NCI-H2171 (cell line): Measurements from ENCODE around the gene RPS2.
A peak's percentile ranks its signal among the peaks of the same experiment; 100 is the strongest.

Experiments used
- DNase-seq: peaks from one replicate; lab custom pipeline; 2025; lab: John Stamatoyannopoulos, UW

RPS2 gene

DNA sequence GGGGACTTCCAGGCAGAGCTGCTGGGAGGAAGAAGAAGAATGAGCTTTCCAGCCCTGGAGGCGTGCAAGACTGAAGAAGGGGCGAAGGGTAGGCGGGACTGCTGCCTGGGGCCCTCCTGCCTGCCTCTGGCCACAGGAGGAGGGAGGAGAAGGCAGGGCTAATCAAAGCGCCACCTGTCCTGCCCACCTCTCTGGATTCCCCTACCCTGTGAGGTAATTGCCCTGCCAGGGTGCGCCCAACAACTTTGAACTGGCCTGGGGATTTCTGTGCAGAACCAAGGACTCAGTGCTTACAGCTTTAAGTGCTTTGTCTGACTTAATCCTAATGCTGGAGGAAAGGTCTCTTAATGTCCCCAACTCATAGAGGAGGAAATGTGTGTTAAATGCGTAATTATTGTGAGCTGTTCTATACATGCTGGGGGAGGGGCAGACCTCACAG lies 16.8 kb upstream of the RPS2 start, which contains the start of gene NOXO1:
Gene NOXO1 (minus strand): TSS at position 72 of the 439 bp plus-strand sequence. CDS start 290 bp downstream, outside the sequence.
- DNase-seq = no peak

DNA sequence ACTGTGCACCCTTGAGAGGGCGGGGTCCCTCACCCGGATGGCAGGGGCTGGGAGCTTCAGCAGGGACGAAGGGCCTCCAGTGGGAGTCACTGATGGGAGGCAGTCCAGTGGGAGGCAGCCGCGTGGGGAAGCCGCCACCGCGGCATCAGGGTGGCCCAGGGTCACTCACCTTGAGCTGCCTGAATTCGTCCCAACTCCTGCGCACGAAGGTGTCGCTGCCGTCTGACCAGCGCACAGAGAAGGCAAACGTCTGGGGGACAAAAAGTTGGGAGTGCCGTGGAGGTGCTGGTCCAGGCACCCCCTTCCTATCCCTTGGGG lies 16.1 kb upstream of the RPS2 start:
- DNase-seq = no peak

DNA sequence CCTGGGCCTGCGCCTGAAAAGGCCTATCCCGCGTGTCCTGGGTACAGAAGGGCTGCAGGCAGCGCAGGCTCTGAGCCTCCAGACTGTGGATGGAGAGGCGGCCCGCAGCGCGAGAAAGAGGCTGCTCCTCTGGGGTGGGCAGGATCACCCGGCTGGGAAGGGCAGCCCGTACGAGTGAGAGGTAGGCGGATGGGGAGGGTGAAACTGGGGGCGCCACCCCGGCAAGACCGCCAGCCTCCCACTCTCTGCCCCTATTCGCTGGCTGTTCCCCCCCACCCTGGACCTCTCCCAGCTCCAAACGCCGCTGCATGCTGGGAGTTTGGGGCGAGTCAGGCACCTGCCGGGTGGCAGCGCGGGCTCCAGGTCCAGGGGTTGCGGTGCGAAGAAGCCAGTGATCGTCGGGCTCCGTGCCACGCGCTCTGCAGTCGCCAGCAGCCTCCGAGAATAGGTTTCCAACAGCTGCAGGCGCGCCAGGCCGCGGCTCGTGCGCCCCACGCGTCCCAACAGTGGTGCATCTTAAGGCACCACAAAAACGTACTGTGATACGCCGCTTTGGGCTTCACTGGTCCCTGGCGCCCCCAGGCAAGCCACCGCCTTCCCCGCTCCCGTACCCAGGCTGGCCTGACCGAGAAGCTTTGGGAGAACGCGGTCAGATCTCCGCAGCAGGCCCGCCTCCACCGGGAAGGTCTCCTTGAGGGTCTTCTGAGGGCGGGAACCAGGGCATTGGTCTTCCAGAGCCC lies 15.6 kb upstream of the RPS2 start:
- peak; percentile 15 for DNase-seq

DNA sequence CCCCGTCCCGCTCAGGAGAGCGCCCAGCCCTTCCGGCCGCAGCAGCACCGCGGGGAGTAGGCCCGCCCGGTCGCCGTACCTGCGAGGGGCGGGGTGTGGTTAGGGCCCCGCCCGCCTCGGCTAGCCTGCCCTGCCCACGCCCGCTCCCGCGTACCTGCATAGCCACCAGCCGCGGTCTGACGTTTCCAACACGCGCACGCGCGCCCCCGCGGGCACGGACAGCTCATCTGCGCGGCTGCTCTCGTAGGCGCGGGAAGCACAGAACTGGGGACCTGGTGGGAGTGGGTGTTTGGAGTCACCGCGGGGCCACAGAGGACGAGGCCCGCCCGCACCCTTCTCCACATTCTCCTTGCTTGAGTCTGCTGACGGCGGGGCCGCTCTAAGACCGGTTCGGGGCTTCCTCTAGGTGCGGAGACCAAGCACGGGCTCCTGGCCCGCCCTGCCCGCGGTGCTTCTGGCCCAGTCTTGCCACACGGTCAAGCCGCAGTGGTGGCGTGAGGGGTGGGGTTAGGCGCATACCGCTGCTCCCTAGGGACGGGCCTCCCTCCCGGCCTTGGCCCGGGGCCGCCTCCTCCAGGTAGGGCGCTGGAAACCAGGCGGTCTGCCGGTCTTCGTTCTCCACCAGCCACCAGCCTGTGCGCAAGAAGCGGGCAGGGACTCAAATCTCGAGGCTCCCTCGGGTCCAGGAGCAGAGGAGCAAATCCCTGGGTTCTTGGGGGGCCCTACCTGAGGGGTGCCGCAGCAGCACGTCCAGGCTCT lies 14.8 kb upstream of the RPS2 start:
- peak; percentile 18 for DNase-seq

DNA sequence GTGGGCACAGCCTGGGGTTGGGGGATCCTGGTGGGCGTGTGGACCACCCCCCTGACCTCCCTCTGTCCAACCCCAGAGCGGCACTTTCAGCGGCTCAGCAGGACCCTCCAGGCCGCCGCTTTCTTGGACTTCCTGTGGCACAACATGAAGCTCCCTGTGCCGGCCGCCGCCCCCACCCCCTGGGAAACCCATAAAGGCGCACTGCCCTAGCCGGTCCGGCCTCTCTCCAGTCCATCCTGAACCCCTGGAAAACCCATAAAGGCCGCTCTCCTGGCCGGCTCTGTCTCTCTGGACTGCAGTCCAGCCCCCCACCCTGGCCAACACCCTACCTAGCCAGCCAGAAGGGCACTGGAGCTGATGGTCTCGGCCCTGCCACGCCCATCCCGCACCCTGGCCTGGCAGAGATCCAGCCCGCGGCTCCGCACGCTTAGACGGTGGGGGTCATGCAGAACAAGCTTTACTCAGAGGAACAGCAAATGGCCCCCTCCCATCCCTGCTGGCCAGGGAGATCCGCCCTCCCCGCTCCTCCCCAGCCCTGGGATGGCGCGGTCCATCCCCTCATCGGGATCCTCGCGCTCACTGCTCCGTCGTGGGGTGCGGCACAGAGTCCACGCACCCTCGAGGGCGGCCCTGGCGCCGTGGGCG lies 14.0 kb upstream of the RPS2 start:
- no peak for DNase-seq

DNA sequence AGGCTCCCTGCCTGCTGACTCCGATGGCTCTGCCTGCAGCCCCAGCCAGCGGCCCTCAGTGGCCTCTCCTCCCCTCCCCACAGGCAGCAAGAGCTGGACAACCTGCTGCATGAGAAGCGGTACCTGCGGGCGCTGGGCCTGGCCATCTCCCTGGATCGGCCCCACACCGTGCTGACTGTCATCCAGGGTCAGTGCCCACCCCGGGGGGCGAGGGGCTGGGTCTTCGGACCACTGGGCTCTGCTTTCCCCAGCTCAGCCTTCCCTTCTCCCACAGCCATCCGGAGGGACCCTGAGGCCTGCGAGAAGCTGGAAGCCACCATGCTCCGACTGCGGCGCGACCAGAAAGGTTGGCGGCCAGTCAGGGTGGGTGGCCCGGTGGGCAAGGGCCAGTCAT lies 13.2 kb upstream of the RPS2 start:
- DNase-seq = no peak

DNA sequence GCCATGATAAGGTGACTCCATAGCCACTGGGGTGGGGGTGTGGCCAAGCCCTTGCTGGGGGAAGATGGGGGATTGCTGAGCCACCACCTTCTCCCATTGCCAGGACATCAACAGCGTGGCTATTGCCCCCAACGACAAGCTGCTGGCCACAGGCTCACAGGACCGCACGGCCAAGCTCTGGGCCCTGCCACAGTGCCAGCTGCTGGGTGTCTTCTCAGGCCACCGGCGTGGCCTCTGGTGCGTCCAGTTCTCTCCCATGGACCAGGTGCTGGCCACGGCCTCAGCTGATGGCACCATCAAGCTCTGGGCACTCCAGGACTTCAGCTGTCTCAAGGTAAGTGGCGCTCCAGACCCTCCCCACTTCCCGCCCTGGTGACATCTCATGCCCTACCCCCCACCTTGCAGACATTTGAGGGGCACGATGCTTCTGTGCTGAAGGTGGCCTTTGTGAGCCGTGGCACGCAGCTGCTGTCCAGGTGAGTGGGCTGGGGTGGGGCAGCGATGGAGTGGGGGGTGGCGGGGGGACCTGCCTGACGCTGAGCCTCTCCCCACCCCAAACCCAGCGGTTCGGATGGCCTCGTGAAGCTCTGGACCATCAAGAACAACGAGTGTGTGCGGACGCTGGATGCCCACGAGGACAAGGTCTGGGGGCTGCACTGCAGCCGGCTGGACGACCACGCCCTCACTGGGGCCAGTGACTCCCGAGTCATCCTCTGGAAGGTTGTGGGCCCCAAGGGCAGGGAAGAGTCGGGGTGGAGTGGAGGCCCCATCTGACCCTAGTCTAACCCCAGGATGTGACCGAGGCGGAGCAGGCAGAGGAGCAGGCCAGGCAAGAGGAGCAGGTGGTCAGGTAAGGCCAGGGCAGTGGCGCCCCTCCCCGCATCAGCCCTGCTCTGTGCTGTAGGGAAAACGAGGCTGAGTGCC lies 12.6 kb upstream of the RPS2 start:
- DNase-seq = no peak

DNA sequence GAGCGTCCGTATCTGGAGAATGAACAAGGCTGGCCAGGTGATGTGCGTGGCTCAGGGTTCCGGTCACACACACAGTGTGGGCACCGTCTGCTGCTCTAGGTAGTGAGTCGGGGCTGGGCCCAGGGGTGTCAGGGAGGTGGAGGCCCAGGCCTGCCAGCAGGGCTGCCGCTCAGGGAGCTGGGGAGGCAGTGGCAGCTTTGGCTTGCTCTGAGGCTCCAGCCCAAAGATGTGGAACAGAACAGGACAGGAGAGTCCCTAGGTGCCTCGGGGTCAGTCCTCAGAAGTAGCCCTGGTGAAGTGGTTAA lies 11.5 kb upstream of the RPS2 start:
- no peak for DNase-seq

DNA sequence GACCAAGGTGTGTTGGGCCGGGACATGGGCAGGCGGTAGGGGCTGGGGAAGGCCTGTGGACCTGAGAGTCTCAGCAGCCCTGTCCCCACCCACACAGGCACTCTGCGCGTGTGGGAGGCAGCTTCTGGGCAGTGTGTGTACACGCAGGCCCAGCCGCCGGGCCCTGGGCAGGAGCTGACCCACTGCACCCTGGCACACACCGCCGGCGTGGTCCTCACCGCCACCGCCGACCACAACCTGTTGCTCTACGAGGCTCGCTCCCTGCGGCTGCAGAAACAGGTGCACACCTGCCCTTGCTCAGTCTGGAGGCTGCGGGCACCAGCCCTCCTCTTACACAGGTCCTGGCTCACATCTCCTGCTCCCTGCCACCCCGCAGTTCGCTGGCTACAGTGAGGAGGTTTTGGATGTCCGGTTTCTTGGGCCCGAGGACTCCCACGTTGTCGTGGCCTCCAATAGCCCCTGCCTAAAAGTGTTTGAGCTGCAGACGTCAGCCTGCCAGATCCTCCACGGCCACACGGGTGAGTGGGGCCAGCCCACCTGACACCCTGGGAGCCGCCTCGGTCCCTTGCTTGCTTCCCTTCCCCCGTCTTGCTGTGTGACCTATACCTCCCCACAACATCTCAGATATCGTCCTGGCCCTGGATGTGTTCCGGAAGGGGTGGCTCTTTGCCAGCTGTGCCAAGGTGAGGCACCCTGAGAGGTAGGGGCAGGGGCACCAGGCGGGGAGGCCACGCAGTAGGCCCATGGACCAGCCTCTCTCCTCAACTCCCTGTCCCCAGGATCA lies 11.0 kb upstream of the RPS2 start:
- DNase-seq = no peak

DNA sequence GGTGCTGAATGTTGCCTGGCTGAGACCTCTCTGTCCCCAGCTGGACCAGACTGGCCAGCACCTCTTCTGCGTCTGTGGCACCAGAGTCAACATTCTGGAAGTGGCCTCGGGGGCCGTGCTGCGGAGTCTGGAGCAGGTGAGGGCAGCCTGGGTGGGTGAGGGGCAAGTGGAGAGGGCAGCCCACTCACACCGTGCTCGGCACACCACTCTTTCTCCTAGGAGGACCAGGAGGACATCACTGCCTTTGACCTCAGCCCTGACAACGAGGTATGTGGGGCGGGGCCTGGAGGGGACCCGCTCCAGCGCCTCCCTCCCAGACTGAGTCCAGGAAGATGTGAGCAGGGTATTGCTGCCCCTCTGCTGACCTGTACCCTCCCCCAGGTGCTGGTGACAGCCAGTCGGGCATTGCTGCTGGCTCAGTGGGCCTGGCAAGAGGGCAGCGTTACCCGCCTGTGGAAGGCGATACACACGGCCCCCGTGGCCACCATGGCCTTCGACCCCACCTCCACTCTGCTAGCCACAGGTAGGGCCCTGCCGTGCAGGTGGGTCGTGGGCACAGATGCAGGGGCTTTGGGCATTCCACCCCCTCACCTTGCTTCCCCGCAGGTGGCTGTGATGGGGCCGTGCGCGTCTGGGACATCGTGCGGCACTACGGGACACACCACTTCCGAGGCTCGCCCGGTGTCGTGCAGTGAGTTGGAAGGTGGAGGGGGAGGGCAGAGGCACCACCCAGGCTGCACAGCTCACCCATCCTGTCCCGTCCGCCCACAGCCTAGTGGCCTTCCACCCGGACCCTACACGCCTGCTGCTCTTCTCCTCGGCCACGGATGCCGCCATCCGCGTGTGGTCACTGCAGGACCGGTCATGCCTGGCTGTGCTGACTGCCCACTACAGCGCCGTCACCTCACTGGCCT lies 9.8 kb upstream of the RPS2 start:
- DNase-seq = no peak

DNA sequence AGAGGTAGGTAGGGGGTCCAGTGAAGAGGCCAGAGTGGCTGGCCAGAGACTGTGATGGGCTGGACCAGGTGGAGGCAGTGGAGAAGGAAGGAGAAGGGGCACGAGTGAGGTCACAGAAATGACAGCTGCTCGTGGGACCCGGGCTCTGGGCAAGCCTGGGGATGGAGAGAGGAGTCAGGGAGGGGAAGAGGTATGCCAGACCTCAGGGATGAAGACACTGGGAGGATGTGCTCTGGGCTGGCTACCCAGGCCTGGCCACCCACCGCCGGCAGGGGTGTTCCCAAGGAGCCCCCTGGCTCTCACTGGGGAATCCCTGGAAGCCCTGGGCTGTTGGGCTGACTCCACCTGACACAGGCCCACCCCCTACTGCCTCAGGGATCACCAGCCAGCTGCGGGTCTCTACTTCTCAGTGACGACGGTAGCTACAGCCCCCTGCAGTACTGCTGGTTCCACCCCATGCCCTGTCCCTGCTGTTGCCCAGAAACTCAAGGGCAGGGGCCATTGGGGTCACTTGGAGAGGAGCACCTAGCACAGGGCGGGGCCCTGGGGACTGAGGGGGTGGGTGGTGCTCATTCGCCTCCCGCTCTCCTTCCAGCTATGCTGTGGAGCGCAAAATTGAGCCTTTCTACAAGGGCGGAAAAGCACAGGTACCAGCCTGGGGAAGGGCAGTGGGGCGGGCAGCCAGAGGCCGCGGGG lies 9.0 kb upstream of the RPS2 start:
- no peak for DNase-seq

DNA sequence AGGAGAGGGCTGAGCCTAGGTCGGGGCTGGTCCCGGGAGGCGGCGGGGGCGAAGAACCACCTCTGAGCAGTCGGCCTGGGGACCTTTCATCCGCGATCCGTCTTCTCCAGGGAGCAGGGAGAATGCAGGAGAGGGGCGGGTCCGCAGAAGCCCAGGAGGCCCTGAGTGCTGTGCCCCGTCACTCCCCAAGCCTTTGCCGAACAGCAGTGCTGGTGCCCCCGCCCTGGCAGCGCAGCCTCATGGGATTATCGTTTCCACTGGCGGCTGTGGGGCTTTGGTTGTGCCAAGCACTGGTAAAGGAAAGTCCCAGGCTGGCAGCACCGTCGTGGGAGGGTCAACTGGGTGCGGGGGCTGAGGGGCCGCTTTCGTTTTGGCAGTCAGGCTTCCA lies 7.9 kb upstream of the RPS2 start:
- no peak for DNase-seq

DNA sequence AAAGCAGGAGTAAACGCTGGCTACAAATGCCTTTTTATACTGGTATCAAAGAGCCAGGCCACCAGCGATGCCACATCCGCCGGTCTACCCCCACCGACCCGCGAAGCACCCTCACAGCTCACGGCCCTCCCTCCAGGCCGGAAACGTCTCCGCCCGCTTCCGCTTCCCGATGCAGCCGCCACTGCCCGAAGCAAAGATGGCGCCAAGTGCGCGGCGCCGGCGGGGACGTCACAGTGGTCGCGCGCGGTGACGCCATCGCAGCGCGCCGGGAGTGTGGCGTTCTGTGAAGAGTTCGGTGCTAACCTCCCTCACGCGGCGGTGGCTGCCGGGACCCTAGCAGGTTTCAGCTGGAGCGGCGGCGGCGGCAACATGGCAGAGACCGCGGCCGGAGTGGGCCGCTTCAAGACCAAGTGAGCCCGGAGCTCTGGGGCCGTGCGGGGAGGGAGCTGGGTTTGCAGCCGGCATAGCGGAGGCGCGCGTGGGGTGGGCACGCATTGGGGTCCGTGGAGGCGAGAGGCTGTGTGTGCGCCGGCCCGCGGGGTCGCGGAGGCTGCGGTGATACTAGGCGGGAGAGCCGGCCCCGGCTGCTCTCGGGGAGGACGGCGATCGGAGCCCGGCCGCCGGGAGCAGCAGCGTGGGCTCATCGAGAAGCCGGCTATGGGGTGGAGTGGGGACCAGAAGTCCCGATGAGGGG lies 7.3 kb upstream of the RPS2 start, which contains the start of gene TBL3:
Gene TBL3 (plus strand): TSS at position 258 of the 694 bp plus-strand sequence. CDS start 112 bp downstream, at position 370.
- DNase-seq = peak; percentile 94

DNA sequence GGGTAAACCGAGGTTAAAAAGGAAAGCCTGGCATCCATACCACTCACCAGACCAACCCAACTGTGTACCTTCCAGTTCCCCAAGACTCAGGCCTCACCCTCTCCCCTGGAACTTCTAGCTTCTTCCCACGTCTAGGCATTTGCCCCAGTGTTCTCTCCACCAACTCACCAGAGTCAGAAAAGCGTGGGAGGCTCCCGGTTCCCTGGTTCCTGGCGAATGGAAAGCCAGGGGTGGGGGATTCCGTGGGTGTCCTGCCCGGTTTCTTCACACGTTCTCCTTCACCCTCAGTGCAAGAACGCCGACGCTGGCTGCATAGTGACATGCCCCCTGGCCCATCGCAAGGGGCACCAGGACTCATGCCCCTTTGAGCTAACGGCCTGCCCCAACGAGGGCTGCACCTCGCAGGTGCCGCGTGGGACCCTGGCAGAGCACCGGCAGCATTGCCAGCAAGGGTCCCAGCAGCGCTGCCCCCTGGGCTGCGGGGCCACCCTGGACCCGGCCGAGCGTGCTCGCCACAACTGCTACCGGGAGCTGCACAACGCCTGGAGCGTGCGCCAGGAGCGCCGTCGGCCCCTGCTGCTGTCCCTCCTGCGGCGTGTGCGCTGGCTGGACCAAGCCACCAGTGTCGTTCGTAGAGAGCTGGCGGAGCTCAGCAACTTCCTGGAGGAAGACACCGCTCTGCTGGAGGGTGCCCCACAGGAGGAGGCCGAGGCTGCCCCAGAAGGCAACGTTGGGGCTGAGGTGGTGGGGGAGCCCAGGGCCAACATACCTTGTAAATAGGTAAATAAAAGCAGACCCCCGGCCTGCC lies 3.7 kb upstream of the RPS2 start:
- no peak for DNase-seq

DNA sequence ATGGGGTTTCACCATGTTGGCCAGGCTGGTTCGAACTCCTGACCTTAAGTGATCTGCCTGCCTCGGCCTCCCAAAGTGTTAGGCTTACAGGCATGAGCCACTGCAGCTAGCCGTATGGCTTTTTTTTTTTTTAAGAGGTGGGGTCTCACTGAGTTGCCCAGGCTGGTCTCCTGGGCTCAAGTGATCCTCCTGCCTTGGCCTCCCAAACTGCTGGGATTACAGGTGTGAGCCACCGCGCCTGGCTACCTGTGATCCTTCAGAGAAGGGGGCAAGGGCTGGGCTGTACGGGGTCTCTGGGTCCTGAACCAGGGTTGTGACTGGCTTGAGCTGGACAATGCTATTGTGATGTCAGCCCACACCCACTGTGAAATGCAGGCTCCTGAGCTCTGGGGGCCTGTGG lies 1.8 kb upstream of the RPS2 start, which contains the start of gene RNF151:
Gene RNF151 (plus strand): TSS at position 397 of the 400 bp plus-strand sequence. CDS start 26 bp downstream, outside the sequence.
- no peak for DNase-seq

DNA sequence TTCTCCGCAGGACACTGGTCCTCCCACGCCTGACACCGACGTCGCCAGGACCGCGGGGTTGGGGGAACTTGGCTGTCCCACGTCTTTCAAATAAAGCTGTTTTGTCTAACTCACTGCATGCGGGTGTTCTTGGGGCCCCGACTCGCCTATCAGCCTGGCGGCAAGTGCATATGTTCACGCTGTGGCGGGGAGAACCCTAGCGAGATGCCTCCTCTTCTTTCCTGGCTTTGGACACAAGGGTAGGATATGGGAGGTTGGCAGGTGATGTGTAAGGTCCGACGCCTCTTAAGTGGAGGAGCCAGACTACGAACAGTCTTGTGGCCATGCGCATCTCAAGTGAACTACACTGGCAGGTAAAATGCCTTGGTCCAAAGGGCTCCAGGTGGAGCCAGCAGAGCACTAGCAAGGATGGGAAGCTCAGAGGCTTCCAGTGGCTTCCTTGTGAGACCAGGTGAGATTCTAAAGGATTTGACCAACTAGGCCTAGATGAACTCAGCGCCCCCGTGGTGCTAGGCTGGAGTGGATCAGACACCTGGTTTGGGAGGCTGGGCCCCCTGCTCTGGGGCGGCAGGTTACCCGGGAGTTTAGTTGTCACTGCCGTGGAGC lies 873 bp upstream of the RPS2 start:
- DNase-seq = no peak

DNA sequence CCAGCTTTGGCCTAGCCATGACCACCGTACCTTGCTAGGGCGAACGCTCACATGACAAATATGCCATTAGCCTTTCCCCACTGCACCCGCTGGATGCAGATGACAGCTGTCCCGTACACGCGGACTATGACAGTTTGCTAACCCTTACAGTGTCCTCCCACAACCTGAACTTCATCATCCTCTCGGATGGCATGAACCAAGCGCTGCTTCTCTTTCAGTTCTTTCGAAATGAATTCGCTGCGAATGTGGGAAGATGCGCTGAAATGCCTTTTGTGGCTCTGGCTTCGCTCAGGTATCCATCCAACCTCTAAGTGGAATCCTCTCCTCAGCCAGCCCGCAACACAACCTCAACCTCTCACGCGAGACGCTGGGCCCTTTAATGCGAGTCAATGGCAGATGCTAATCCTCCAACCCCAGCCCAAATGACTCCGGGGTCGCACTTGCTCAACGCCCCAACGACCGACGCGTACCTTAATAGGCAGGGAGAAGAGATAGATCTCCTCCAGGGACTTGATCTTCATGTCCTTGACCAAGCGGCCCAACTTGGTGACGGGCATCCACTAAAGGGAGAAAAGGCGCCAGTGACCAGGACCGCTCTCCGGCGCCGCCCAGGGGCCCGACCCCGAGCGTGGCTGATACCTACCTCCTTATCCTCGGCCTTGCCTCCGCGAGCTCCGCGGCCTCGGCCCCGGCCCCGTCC lies 670 bp downstream of the RPS2 start:
- no peak for DNase-seq
